ENCODE results near the gene AKAP10.
"Not testable (repeated sequence)": the region's sequence is repeated elsewhere in the genome, so short reads cannot be mapped to it uniquely, and the experiment has no call there.

The AKAP10 gene

DNA sequence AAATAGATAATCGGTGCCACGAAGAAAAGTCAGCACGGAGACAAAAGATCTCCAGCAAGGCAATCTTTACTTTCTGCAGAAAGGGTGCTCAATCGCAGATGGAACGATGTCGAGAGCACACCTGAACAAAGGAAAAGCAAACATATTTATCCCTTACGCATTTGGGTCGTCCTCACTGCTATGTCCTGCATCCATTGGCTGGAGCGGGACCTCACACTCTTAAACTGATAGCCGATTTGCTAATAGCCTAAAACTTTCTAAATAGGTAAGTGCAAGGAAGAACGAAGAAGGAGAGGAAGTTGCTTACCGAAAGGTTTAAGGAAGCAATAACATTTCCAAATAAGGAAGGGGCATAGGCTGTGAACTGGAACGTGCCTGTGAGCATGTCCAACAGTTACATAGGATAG is 1.2 kb upstream of the AKAP10 start:
- no peak for DNase-seq

DNA sequence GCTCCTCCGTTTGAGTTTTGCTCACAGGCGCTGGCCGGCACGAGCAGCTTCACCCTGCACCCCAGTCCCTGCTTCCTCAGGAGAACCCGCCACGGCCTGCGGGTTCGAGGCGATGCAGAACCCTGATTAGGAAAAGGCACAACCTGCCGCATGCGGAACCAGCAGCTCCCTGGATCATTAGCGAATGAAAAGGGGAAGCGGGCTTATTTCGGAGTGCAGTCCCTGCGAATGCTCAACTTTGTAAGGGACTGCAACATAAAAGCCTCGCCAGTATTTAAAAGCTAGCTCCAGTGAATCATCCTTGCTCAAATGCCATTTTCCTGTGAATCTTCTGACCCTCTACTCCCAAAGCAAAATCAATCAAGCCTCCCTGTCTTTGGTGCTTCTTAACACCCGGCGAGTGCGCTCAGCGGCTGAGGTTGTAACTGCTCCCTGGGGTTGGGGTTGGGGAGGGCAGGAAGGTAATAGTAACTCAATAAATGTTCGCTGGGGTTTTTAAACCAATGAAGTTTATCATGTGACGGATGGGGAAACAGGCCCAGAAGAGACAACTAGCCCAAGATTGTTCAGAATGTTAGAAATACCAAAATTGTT is 678 bp upstream of the AKAP10 start:
- DNase-seq = peak; percentile 39

DNA sequence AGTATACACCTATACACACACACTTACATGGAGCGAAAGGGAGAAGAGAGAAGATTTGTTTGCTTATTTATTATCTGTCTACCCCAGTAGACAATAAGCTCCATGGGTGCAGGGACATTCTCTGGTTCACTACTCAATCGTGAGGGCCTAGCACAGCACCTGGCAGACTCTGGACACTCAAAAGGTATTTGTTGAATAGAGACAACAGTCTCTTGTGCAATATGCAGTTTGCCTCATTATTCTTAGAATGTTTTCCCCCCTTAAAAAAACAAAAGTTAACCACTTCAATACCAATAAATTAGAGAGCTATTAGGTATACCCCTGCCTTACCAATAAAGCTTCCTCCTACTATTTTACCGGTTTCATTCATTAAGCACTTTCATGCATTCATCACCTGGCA is 2.0 kb downstream of the AKAP10 start:
- DNase-seq = no peak

DNA sequence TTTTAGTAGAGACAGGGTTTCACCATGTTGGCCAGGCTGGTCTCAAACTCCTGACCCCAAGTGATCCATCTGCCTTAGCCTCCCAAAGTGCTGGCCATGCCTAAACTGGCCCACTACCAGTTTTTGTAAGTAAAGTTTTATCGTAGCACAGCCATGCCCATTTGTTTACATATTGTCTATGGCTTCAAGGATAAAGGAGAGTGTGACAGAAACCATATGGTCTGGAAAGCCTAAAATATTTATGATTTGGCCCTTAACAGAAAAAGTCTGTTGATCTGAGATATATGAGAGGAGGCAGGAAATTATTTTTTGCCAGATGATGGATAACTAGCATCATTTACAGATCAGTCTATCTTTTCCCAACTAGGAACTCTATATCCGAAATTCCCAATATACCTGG is 4.5 kb downstream of the AKAP10 start:
- no peak for DNase-seq

DNA sequence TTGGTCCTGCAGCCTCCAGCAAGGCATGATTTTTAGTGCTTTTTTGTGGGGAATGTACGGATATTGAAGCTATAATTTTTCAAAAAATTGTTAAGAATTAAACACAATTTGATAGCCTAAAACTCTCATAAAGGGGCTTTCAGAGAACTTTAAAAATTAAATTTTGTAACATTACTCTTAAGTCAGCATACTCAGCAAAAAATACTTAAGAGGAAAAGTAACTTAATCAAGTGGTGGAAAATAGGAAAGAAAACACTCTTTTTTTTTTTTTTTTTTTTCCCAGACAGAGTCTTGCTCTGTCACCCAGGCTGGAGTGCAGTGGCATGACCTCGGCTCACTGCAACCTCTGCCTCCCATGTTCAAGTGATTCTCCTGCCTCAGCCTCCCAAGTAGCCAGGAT is 14.7 kb downstream of the AKAP10 start:
- DNase-seq = not testable (repeated sequence)

DNA sequence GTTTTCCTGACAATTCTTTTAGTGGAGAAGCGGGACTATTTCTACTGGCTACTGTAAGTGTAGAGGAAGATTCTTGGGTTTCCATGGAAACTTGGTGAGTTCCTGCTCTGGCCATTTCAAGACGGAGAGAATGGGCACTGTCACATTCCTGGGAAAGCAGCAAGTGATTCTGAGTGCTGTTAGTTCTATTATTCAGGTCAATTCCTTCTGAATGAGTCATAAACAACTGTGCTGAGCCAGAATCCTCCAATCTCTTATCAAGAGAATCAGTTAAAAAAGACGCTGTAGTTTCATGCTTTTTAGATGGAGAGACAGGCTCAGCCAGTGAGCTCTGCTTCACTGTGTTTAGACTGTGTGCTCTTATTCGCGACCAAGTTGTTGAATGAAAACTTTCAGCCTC is 19.6 kb downstream of the AKAP10 start:
- no peak for DNase-seq

DNA sequence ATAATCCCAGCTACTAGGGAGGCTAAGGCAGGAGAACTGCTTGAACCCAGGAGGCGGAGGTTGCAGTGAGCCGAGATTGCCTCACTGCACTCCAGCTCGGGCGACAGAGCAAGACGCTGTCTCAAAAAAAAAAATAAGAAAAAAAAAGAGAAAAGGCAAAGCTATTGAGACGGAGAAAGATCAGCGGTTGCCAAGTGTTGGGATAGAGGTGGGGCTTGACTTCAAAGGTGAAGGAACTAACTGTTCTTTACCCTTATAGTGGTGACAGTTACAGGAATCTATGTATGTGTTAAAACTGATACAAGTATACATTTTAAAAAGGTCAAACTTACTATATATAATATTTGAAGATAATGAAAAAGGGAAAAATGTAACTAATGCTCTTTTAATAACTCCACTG is 22.5 kb downstream of the AKAP10 start:
- no peak for DNase-seq

DNA sequence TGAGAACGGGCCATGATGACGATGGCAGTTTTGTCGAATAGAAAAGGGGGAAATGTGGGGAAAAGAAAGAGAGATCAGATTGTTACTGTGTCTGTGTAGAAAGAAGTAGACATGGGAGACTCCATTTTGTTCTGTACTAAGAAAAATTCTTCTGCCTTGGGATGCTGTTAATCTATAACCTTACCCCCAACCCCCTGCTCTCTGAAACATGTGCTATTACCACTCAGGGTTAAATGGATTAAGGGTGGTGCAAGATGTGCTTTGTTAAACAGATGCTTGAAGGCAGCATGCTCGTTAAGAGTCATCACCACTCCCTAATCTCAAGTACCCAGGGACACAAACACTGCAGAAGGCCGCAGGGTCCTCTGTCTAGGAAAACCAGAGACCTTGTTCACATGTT is 26.2 kb downstream of the AKAP10 start:
- DNase-seq = not testable (repeated sequence)

DNA sequence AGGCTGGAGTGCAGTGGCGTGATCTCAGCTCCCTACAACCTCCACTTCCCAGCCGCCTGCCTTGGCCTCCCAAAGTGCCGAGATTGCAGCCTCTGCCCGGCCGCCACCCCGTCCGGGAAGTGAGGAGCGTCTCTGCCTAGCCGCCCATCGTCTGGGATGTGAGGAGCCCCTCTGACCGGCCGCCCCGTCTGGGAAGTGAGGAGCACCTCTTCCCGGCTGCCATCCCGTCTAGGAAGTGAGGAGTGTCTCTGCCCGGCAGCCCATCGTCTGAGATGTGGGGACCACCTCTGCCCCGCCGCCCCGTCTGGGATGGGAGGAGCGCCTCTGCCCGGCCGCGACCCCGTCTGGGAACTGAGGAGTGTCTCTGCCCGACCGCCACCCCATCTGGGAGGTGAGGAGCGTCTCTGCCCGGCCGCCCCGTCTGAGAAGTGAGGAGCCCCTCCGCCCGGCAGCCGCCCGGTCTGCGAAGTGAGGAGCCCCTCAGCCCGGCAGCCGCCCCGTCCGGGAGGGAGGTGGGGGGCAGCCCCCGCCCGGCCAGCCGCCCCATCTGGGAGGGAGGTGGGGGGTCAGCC is 26.9 kb downstream of the AKAP10 start:
- not testable (repeated sequence) for DNase-seq

DNA sequence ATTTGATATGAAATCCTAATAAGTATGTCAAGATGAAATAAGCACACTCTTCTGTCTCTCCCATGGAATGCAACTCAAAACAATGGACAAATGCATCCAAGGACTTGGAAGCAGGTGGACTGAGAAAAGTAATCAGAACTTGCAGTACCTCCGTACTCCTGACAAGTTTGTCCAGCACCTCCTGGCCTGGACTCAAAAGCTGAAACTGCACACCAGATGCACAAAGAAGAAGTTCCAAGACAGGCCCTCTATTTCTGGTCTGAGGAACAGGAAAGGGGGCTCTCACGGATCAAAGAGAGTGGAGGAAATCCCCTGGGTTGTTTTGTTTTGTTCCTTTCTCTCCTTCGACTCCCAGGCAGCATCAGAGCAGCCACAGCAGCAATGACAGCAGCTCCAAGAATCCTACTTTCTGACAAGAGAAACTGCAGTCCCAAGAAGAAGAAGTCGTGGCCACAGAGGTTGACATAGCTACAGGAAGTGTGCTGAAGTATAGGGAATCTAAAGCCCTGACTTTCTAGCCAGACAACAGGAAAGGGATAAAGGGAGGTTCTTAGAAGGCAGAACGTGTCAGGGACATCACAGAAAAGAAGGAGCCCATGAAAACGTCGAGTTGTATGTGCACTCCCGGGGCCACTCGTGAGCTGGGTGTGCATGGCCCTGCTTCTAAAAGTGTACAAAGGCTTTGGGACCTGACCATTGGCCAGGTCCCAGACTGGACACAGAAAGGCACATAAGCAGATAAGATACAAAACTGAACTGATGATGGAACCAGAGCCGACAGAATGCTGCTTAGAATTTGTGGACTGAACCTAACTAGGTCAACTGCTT is 29.3 kb downstream of the AKAP10 start:
- DNase-seq = no peak

DNA sequence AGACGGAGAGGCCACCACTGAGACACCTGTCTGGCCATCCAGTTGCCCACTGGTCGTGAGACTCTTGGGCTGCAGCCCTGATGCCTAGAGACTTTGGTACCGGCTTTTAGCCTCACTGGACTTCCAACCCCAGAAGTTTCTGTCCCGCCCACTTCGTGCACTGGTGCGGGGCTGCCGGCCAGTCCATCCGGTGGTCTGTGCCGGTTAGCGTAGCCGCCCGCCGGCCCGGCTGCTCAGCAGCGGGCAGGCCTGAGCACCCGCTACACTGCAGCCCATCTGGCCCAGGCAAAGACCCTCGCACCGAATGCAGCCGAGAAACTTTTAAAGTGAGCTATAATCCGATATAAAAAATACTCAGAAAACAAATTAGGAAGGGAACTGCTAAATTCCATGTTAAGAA is 30.7 kb downstream of the AKAP10 start:
- no peak for DNase-seq

DNA sequence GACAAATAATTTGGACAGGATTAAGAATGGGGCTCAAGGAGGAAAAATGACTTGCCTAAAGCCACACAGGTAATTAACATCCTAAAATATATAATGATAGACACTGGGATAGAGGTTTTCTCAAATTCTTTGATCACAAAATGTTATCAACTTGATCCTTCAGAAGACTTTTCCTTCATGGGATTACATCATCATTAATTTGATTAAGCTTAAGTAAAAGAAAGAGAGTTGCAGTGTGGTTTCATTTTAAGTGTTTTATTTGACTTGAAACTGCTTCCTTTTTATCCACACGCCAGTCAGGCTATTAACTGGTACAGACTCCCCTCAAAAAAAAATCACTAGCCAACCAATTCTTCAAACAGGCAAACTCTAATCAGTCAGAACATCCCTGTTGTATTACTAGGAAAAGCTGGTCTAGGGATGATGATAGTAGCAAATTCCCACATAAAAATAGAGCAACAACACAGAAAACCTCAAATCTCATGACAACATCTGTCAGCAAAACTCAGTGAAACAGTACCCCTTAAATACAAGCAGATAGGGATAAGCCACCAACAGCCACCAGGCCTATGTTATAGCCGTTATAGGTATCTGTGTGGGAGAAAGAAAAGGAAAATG is 32.5 kb downstream of the AKAP10 start:
- DNase-seq = no peak

DNA sequence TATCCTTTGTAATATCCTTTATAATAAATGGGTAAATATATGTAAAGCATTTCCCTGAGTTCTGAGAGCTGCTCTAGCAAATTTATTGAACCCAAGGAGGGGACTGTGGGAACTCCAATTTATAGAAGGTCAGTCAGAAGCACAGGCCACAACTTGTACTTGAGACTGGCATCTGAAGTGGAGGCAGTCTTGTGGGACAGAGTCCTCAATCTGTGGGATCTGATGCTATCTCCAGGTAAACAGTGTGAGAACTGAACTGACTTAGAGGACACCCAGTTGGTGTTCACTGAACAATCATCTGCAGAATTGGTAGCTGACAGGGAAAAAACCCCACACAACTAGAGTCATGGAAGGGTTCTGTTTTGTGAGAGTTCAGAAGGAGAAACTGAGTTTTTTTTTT is 34.0 kb downstream of the AKAP10 start:
- no peak for DNase-seq

DNA sequence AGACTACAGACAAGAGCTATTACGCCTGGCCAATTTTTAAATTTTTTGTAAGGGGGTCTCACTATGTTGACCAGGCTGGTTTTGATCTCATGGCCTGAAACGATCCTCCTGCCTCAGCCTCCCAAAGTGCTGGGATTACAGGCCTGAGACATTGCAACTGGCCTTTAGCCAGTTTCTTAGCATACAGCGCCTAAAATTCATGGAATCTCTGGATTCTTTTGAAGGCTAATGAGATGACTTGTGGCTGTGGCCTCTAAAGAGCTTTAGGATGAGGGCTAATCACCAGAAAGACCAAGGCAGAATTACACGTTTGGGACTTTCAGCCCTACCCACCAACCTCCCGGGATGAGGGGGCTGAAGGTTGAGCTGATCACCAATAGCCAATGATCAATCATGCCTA is 34.6 kb downstream of the AKAP10 start:
- DNase-seq = no peak

DNA sequence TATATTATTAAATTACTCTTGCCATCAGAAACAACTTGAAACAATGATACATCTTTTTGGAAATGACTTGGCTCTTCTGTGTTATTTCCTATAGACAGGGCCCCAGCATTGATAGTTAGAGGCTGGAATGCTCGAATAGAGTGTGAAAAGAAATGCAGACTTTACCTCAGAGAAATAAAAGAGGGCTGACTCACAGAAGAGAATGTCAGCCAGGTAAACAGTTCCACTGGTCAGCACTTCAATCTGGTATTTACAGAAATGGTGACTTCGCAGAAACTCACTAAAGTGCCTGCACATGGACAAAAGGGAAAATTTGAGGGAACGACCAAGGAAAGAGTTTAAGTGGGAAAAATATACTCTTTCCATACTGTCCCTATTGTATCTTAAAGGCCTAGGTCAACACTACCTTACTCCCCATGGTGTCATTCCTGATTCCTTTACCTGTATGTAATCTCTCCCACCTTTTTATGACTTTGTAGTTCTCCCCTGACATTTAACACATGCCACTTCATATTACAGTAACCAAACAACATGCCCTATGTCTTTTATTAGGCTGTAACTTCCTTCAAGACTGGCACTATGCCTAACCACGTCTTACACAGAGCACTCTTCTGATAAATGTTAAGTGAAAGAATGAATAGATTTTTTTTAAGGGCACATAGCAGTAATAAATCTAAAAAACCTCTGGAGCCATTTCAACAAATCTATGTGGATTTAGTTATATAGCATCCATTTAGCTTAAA is 36.7 kb downstream of the AKAP10 start:
- DNase-seq = no peak

DNA sequence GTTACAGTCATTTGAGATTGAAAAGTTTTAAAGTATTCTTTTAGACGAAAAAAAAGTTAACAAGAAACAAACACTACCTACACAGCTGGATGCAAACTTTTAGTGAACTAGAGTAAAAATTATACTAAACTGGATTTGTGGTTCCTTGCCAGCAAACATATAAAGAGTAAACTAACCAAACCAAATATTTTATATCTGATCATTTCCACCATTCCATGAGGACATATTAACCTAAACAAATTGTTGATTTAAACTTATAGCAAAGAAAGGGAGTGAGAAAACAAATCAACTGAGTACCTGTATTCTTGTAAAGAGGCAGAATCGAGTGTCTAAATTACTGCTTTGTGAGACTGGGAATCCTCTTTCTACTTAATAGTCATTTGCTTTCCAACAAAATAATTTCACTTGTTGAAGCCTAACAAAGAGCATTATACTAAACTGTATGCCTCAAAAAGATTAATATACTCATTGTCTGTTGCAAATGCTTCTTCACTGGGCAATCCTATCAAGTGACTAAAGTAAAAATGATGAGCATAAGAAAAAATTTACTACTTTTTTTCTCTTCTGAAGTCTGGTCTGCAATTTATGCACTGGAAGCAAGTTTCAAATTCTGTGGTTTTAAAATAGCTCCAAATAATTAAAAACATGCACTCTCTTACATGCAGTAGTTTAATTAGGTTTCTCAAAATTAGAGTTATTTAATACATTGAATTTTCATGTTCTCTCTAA is 37.5 kb downstream of the AKAP10 start:
- no peak for DNase-seq

DNA sequence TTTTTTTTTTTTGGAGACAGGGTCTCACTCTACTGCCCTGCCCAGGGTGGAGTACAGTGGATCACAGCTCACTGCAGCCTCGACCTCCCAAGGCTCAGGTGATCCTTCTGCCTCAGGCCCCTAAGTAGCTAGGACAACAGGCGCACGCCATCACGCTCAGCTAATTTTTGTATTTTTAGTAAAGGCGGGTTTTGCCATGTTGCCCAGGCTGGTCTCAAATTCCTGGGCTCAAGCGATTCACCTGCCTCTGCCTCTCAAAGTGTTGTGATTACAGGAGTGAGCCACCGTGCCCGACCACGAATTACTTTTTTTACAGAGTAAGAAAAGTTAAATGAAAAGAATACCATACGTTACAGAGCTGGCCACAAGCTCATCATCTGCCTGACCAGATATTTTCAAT is 38.9 kb downstream of the AKAP10 start:
- no peak for DNase-seq

DNA sequence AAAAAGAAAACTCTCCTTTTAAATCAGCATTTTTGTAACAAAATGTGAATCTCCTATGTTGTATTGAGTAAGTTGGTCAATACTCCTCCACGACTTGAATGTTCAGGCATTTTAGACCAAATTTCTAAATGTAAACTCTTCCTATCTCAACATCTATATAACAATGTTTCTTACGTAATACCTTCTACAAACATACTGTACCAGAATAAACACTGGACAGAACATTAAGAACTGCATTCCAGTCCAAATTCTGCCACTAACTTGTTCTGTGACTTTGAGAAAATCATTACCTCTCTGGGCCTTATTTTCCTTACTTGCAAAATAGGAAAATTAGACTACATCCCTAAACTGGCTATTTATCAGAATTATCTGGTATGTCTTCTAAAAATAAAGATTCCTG is 40.1 kb downstream of the AKAP10 start:
- DNase-seq = no peak

DNA sequence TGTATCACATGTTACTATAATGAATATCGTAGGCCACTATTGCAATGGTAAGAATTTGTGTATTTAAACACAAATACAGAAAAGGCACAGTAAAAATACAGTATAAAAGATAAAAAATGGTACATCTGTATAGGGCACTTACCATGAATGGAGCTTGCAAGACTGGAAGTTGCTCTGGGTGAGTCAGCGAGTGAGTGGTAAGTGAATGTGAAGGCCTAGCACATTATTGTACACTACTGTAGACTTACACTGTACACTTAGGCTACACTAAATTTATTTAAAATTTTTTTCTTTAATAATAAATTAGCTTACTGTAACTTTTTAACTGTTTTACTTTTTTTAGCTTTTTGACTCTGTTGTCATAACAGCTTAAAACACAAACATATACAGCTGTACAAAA is 42.5 kb downstream of the AKAP10 start:
- DNase-seq = no peak

DNA sequence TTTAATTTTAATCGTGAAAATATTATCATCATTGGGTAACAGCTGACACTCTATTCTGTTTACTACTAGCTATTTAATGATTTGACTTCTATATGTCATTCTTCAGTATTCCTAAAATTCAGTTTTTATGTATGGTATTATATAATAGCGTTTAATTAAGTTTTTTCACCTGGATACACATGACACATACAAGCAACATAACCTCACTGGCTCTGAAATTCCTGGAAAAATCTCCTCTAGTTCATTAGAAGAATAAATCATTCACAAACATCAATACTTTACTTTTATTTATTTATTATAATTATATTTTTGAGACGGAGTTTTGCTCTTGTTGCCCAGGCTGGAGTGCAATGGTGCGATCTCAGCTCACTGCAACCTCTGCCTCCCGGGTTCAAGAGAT is 44.0 kb downstream of the AKAP10 start:
- DNase-seq = no peak

DNA sequence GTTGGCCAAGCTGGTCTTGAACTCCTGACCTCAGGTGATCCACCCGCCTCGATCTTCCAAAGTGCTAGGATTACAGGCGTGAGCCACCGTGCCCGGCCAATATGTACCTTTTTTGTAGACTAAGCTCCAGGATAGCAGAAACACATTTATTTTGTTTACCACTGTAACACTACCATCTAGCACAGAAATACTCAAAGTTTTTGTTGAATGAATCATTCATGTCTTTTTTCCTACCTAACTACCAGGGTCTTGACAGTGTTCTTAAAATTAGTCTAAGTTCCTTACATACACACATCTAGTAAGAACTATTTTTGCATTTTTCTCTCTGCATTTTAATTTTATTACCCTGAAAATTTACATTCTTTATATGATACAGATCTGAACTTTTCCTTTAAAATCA is 44.4 kb downstream of the AKAP10 start:
- no peak for DNase-seq

DNA sequence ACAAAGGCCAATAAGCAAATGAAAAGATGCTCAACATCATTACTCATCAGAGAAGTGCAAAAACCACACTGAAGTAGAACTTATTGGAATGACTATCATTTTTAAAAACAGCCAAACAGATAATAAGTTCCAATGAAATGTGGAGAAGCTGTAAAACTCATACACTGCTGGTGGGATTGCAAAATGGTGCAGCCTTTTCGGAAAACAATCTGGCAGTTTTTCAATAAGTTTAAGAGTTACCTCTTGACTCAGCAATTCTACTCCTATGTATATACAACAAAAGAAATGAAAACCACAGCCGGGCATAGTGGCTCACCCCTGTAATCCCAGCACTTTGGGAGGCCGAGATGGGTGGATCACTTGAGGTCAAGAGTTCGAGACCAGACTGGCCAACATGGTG is 49.3 kb downstream of the AKAP10 start:
- DNase-seq = no peak
